K562 (cell line): ENCODE results near the gene CACTIN. TPM values are rescaled to one million over a fixed set of nuclear protein-coding genes. Genes with fewer than 3 reads are reported as not detected.

Experiments used
- BRD4 ChIP-seq: fragments of 200-600 bp; sonication (generic); IDR thresholded peaks from 2 replicates; pipeline ENCODE4 v1.6.1; 2017; ENCODE audit warnings: inconsistent platforms
- ERF ChIP-seq: fragments of 450-650 bp; formaldehyde crosslinking; IDR thresholded peaks from 2 replicates; pipeline ENCODE4 v1.4.0; 2020; ENCODE audit warnings: mild to moderate bottlenecking, mixed read lengths
- HMGN3 ChIP-seq: IDR thresholded peaks from 2 replicates; pipeline ENCODE4 v1.6.1; 2011; ENCODE audit warnings: borderline replicate concordance, low read depth, mild to moderate bottlenecking, mixed read lengths, low read length; ENCODE audit not compliant: insufficient read length; ENCODE audit errors: extremely low read depth
- JUND ChIP-seq, 2 experiments: IDR thresholded peaks; 2 replicates in 1 of 2; 3 replicates in 1 of 2; pipeline ENCODE4 v1.6.1; 2011; ENCODE audit warnings: borderline replicate concordance in 2 of 2, low read depth in 2 of 2, low read length in 2 of 2, improper control_type of control experiment in 1 of 2, missing biosample characterization in 1 of 2, missing genetic modification characterization in 1 of 2, missing genetic modification reagents in 1 of 2
- MAZ ChIP-seq, 2 experiments: fragments of 450-650 bp in 1 of 2; sonication (generic) in 1 of 2; formaldehyde crosslinking; IDR thresholded peaks in 1 of 2; conservative IDR thresholded peaks in 1 of 2; 2 replicates each; pipeline versions ENCODE4 v1.4.0 to v1.5.0; 2020; ENCODE audit warnings: mild to moderate bottlenecking in 1 of 2, missing genetic modification reagents in 1 of 2
- RB1 ChIP-seq: fragments of 450-650 bp; IDR thresholded peaks from 2 replicates; pipeline ENCODE4 v1.6.1; 2017; ENCODE audit warnings: low read depth, mild to moderate bottlenecking
- SP1 ChIP-seq: sonication (generic); formaldehyde crosslinking; IDR thresholded peaks from 2 replicates; pipeline ENCODE4 v1.8.1; 2022; ENCODE audit warnings: mild to moderate bottlenecking, missing genetic modification reagents
- STAG1 ChIP-seq: sonication (generic); formaldehyde crosslinking; IDR thresholded peaks from 2 replicates; pipeline ENCODE4 v1.5.0; 2020; ENCODE audit warnings: missing genetic modification reagents, borderline replicate concordance
- SUPT5H ChIP-seq: fragments of 450-650 bp; IDR thresholded peaks from 2 replicates; pipeline ENCODE4 v1.6.1; 2016
- TAF1 ChIP-seq: IDR thresholded peaks from 2 replicates; pipeline ENCODE4 v1.6.1; 2011; ENCODE audit warnings: mild to moderate bottlenecking, low read length, moderate library complexity; ENCODE audit not compliant: insufficient read depth, control insufficient read depth, severe bottlenecking; ENCODE audit errors: extremely low read depth
- TEAD1 ChIP-seq, 2 experiments: fragments of 450-650 bp in 1 of 2; sonication (generic) in 1 of 2; formaldehyde crosslinking; IDR thresholded peaks; 2 replicates each; pipeline versions ENCODE4 v1.4.0 to v1.8.0; 2020 to 2022; ENCODE audit warnings: mild to moderate bottlenecking in 2 of 2, missing genetic modification reagents in 1 of 2
- ZBTB7A ChIP-seq: IDR thresholded peaks from 2 replicates; pipeline ENCODE4 v1.6.1; 2011; ENCODE audit warnings: low read depth, mild to moderate bottlenecking, low read length, moderate library complexity, borderline replicate concordance; ENCODE audit not compliant: control insufficient read depth
- ZBTB8A ChIP-seq: fragments of 450-650 bp; IDR thresholded peaks from 2 replicates; pipeline ENCODE4 v1.6.1; 2018; ENCODE audit warnings: mild to moderate bottlenecking, moderate library complexity; ENCODE audit not compliant: partially characterized antibody
- ZFX ChIP-seq: sonication (generic); formaldehyde crosslinking; IDR thresholded peaks from 2 replicates; pipeline ENCODE4 v1.8.0; 2022; ENCODE audit warnings: mild to moderate bottlenecking, missing genetic modification reagents, moderate library complexity
- ZNF12 ChIP-seq: sonication (generic); formaldehyde crosslinking; IDR thresholded peaks from 2 replicates; pipeline ENCODE4 v1.4.0; 2020; ENCODE audit warnings: mild to moderate bottlenecking, missing genetic modification reagents
- ZNF263 ChIP-seq: sonication (generic); formaldehyde crosslinking; IDR thresholded peaks from 2 replicates; pipeline ENCODE4 v1.8.0; 2022; ENCODE audit warnings: mild to moderate bottlenecking, missing genetic modification reagents, borderline replicate concordance
- ZNF561 ChIP-seq: fragments of 450-650 bp; formaldehyde crosslinking; conservative IDR thresholded peaks from 2 replicates; pipeline ENCODE4 v1.4.0; 2020; ENCODE audit warnings: mild to moderate bottlenecking, moderate library complexity
- polyA plus RNA-seq, 8 experiments: library from polyadenylated mRNA; depleted of rRNA in 4 of 8; stranded (reverse) in 5 of 8; unstranded in 3 of 8; fragments of >200 nt; fragmentation: Nextera tagmentation in 2 of 8; fragmentation: Illumina TruSeq in 1 of 8; extraction: Ambion mirVana in 2 of 8; extraction: Trizol in 1 of 8; gene quantifications; 2 replicates each; pipeline versions ENCODE4 v1.2.1 to v1.2.3, GENCODE V29; 2011 to 2014; ENCODE audit warnings: inconsistent platforms in 1 of 8, missing spikeins in 1 of 8
- total RNA-seq, 7 experiments: library from RNA; depleted of rRNA in 6 of 7; stranded (reverse); fragments of >200 nt in 6 of 7; fragmentation: Illumina TruSeq in 2 of 7; extraction: Trizol in 2 of 7; gene quantifications; 2 replicates each; pipeline versions ENCODE4 v1.2.1 to v1.2.3, GENCODE V29; 2011 to 2021; ENCODE audit warnings: low replicate concordance in 1 of 7
- TF ChIP-seq, protein P1 (sequence below): fragments of 250-450 bp; sonication (Bioruptor Pico); IDR thresholded peaks from 2 replicates; pipeline ENCODE4 v1.8.0; 2021; ENCODE audit warnings: moderate library complexity, mild to moderate bottlenecking, inconsistent platforms
- TF ChIP-seq, protein P2 (sequence below): sonication (generic); formaldehyde crosslinking; IDR thresholded peaks from 2 replicates; pipeline ENCODE4 v1.9.0; 2022; ENCODE audit warnings: mild to moderate bottlenecking, missing genetic modification reagents
- TF ChIP-seq, protein P3 (sequence below): fragments of 450-650 bp; IDR thresholded peaks from 2 replicates; pipeline ENCODE4 v1.6.1; 2017; ENCODE audit warnings: mild to moderate bottlenecking, moderate library complexity
- TF ChIP-seq, protein P4 (sequence below), 2 experiments: fragments of 450-650 bp; conservative IDR thresholded peaks; 2 replicates each; pipeline ENCODE4 v1.6.1; 2017; ENCODE audit warnings: mild to moderate bottlenecking in 2 of 2, moderate library complexity in 2 of 2

CACTIN gene
- total and polyA plus RNA-seq, 9 of the 15 experiments (the other 6 are each of a cell fraction or from before 2014, with no cell fraction given) = 0.15 to 49.2 (median 15.0) TPM

DNA sequence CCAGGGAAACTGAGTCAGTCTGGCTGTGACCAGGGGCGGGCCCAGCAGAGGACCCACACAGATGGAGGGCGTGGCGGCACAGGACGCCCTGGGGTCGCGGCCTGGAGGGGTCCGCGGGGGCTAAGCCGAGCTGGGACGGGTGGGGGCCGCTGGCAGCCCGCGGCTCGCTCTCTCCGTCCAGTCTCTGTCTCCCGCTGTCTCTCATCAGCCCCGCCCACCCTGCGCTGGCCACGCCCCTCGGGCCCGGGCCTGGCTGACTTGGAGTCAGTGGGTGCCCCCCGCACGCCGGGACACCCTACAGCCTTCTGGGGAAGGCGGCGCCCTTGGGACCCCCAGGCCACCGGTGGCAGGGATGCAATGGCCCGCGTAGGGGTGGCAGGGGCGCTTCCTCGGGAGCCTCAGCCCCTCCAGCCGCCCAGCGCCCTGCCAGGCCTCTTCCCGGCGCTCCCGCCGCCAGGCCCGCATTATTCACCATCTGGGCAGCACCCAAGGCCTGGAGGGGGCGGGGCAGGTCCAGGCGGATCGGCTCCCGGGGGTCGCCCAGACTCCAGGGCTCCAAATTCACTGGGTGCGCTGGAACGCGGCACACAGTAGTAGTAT is 19.8 kb downstream of the CACTIN start, which contains the start of gene TBXA2R (continued):
- TF ChIP-seq ZFX (CRISPR knock-in tag) (peak; percentile 83), ZNF263 (CRISPR knock-in tag) (peak; percentile 25; the same call in 1 of the 2 replicates), STAG1 (CRISPR knock-in tag) (no peak), RB1 (peak; percentile 57; the same call in 1 of the 2 replicates), SP1 (CRISPR knock-in tag) (peak; percentile 74), ERF (0 out of 2 replicates have a peak, but pooled peaks have one; percentile 23), MAZ (CRISPR knock-in tag; conservative IDR thresholded peaks at IDR 0.05 in 1 of 2, IDR thresholded peaks at IDR 0.05 in 1 of 2) (peak; percentile 67 to 83; a peak in 3 of 4 replicates), SUPT5H (peak; percentile 29; the same call in 1 of the 2 replicates), ZBTB8A (no peak), BRD4 (peak; percentile 23; the same call in 1 of the 2 replicates), TEAD1 (CRISPR knock-in tag; IDR thresholded peaks at IDR 0.05) (0 out of 4 replicates have a peak, but pooled peaks of 1 of the 2 experiments have one; percentile 3), HMGN3 (peak; percentile 37), ZNF561 (CRISPR knock-in tag) (no peak), ZNF12 (peak; percentile 57; the same call in 1 of the 2 replicates), TAF1 (peak; percentile 41), JUND (IDR thresholded peaks at IDR 0.05; ENCODE audit: borderline replicate concordance, low read depth, low read length) (no peak), JUND (tag; IDR thresholded peaks at IDR 0.05; ENCODE audit: borderline replicate concordance, low read depth, low read length) (no peak), ZBTB7A (peak; percentile 70; the same call in 1 of the 2 replicates)
- TF ChIP-seq, protein P1, sequence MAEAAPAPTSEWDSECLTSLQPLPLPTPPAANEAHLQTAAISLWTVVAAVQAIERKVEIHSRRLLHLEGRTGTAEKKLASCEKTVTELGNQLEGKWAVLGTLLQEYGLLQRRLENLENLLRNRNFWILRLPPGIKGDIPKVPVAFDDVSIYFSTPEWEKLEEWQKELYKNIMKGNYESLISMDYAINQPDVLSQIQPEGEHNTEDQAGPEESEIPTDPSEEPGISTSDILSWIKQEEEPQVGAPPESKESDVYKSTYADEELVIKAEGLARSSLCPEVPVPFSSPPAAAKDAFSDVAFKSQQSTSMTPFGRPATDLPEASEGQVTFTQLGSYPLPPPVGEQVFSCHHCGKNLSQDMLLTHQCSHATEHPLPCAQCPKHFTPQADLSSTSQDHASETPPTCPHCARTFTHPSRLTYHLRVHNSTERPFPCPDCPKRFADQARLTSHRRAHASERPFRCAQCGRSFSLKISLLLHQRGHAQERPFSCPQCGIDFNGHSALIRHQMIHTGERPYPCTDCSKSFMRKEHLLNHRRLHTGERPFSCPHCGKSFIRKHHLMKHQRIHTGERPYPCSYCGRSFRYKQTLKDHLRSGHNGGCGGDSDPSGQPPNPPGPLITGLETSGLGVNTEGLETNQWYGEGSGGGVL (CRISPR knock-in tag) = no peak
- TF ChIP-seq, protein P2, sequence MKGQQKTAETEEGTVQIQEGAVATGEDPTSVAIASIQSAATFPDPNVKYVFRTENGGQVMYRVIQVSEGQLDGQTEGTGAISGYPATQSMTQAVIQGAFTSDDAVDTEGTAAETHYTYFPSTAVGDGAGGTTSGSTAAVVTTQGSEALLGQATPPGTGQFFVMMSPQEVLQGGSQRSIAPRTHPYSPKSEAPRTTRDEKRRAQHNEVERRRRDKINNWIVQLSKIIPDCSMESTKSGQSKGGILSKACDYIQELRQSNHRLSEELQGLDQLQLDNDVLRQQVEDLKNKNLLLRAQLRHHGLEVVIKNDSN = 0 out of 2 replicates have a peak, but pooled peaks have one; percentile 6
- TF ChIP-seq, protein P3, sequence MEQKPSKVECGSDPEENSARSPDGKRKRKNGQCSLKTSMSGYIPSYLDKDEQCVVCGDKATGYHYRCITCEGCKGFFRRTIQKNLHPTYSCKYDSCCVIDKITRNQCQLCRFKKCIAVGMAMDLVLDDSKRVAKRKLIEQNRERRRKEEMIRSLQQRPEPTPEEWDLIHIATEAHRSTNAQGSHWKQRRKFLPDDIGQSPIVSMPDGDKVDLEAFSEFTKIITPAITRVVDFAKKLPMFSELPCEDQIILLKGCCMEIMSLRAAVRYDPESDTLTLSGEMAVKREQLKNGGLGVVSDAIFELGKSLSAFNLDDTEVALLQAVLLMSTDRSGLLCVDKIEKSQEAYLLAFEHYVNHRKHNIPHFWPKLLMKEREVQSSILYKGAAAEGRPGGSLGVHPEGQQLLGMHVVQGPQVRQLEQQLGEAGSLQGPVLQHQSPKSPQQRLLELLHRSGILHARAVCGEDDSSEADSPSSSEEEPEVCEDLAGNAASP = no peak
- TF ChIP-seq, protein P4, sequence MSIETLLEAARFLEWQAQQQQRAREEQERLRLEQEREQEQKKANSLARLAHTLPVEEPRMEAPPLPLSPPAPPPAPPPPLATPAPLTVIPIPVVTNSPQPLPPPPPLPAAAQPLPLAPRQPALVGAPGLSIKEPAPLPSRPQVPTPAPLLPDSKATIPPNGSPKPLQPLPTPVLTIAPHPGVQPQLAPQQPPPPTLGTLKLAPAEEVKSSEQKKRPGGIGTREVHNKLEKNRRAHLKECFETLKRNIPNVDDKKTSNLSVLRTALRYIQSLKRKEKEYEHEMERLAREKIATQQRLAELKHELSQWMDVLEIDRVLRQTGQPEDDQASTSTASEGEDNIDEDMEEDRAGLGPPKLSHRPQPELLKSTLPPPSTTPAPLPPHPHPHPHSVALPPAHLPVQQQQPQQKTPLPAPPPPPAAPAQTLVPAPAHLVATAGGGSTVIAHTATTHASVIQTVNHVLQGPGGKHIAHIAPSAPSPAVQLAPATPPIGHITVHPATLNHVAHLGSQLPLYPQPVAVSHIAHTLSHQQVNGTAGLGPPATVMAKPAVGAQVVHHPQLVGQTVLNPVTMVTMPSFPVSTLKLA (conservative IDR thresholded peaks at IDR 0.05) = peak; percentile 0 to 56; a peak in 2 of 4 replicates
